ENCODE measurements around the gene GNAI3. TPM values are rescaled to one million over a fixed set of nuclear protein-coding genes. Genes with fewer than 3 reads are reported as not detected.

The GNAI3 gene
- total and polyA plus RNA-seq, 2 donors (not counting 3 experiments of a cell fraction or from before 2014, with no cell fraction given): 5.0 to 14.0 TPM

- Histone ChIP-seq H3K4me1 (ENCODE audit: control insufficient read depth, extremely low read depth, insufficient read depth, low read length) (no peaks in the 10 kb centered on the region), H3K4me3 (replicated peaks in 1 of 3; ENCODE audit: insufficient read depth in 1 of 3, low read depth in 1 of 3, low read length in 3 of 3) (no peak overlapping the region), H3K27me3 (ENCODE audit: control insufficient read depth in 2 of 2, insufficient read depth in 2 of 2, low read length in 2 of 2) (no peaks in the 10 kb centered on the region), H2AFZ (ENCODE audit: low read depth, low read length) (no peak overlapping the region), H4K20me1 (replicated peaks; ENCODE audit: control insufficient read depth, extremely low read depth, insufficient read depth, low read length) (no peaks in the 10 kb centered on the region), H3K9me3 (replicated peaks; ENCODE audit: control insufficient read depth, insufficient read depth, low read length) (no peaks in the 10 kb centered on the region), H3K79me2 (ENCODE audit: control insufficient read depth, insufficient read depth, low read length) (no peaks in the 10 kb centered on the region), H3K9me1 (replicated peaks; ENCODE audit: control insufficient read depth, extremely low read depth, insufficient read depth, low read length) (no peaks in the 10 kb centered on the region), H3K27ac (ENCODE audit: insufficient read depth, low read depth, low read length) (no peak overlapping the region), H3K36me3 (ENCODE audit: control insufficient read depth in 2 of 2, extremely low read depth in 1 of 2, insufficient read depth in 2 of 2, low read length in 2 of 2) (no peaks in the 10 kb centered on the region), H3K4me2 (ENCODE audit: insufficient read depth, low read length) (no peak overlapping the region), H3K9ac (replicated peaks; ENCODE audit: extremely low read depth, insufficient read depth, low read length) (no peak overlapping the region)
- intact Hi-C loops (cut with micrococcal nuclease) (no loop called here), dilution Hi-C loops (cut with MboI; ENCODE audit: extremely low pct_ligation_motif_present, low sequenced_read_pairs) (no loop called here)
- FAIRE-seq (no peak), DNase-seq (ENCODE audit: low read depth, low spot score) (no peak)
- BruUV-seq (replicated peaks): no TSS peak
- TF ChIP-seq POLR2AphosphoS5 (IDR thresholded peaks at IDR 0.05; ENCODE audit: insufficient read depth, low read depth, low read length): no peak
- TF ChIP-seq GATA2 (IDR thresholded peaks at IDR 0.05; ENCODE audit: insufficient read depth, insufficient read length, low read depth, low read length): no peak
- ChIA-PET POLR2A (interaction anchor here (1.0 to 1.4 kb wide), 5 partner anchors 91 to 346 kb away, joined by 4 to 7 read pairs (median 5); partner anchors contain the start of genes AHCYL1 and GNAI3), CTCF (interaction anchor here (0.7 to 15.2 kb wide), 45 partner anchors 9 to 345 kb away, joined by 3 to 565 read pairs (median 12); partner anchors contain the start of genes AHCYL1, AMPD2, GNAI3 and GNAT2)
These were observed 90.8 kb downstream of the GNAI3 start for GRCh38 chr1:109639063-109639840.

- BruUV-seq (replicated peaks): no TSS peak
- no peaks in the 10 kb centered on the region for H3K9me1 ChIP-seq (replicated peaks; ENCODE audit: control insufficient read depth, extremely low read depth, insufficient read depth, low read length)
These were observed 91.4 kb downstream of the GNAI3 start for GRCh38 chr1:109639841-109640184.

More at GRCh38 chr1:109639841-109640184, 91.4 kb downstream of the GNAI3 start:
- intact Hi-C loops (cut with micrococcal nuclease) (loop anchor here (1.0 to 5.0 kb wide), 2 partner anchors 94 to 143 kb away; no protein-coding TSS in a partner anchor), dilution Hi-C loops (cut with MboI; ENCODE audit: extremely low pct_ligation_motif_present, low sequenced_read_pairs) (no loop called here)
- H3K9ac ChIP-seq (replicated peaks; ENCODE audit: extremely low read depth, insufficient read depth, low read length): no peak overlapping the region
- POLR2A ChIA-PET: interaction anchor here (1.0 to 1.4 kb wide), 5 partner anchors 92 to 345 kb away, joined by 4 to 7 read pairs (median 5); partner anchors contain the start of genes AHCYL1 and GNAI3
- FAIRE-seq (no peak), DNase-seq (ENCODE audit: low read depth, low spot score) (no peak)
- H3K4me1 ChIP-seq (ENCODE audit: control insufficient read depth, extremely low read depth, insufficient read depth, low read length): no peaks in the 10 kb centered on the region
- no peak overlapping the region for H2AFZ ChIP-seq (ENCODE audit: low read depth, low read length)
- H3K36me3 ChIP-seq (ENCODE audit: control insufficient read depth in 2 of 2, extremely low read depth in 1 of 2, insufficient read depth in 2 of 2, low read length in 2 of 2): no peaks in the 10 kb centered on the region
- no peaks in the 10 kb centered on the region for H3K27me3 ChIP-seq (ENCODE audit: control insufficient read depth in 2 of 2, insufficient read depth in 2 of 2, low read length in 2 of 2)
- H3K9me3 ChIP-seq (replicated peaks; ENCODE audit: control insufficient read depth, insufficient read depth, low read length): no peaks in the 10 kb centered on the region
- no peaks in the 10 kb centered on the region for H3K79me2 ChIP-seq (ENCODE audit: control insufficient read depth, insufficient read depth, low read length)
- H3K4me3 ChIP-seq (replicated peaks in 1 of 3; ENCODE audit: insufficient read depth in 1 of 3, low read depth in 1 of 3, low read length in 3 of 3): no peak overlapping the region
- H4K20me1 ChIP-seq (replicated peaks; ENCODE audit: control insufficient read depth, extremely low read depth, insufficient read depth, low read length): no peaks in the 10 kb centered on the region
- TF ChIP-seq POLR2A (IDR thresholded peaks at IDR 0.05; ENCODE audit: low read depth, low read length) (no peak), EZH2 (IDR thresholded peaks at IDR 0.05; ENCODE audit: borderline replicate concordance, low read depth, low read length, severe bottlenecking) (no peak), JUN (IDR thresholded peaks at IDR 0.05; ENCODE audit: borderline replicate concordance, insufficient read depth, insufficient read length, low read depth) (no peak), GATA2 (IDR thresholded peaks at IDR 0.05; ENCODE audit: insufficient read depth, insufficient read length, low read depth, low read length) (no peak), FOS (IDR thresholded peaks at IDR 0.05; ENCODE audit: borderline replicate concordance, insufficient read depth, low read length) (no peak), MYC (IDR thresholded peaks at IDR 0.05; ENCODE audit: low read depth, low read length) (no peak), CTCF (IDR thresholded peaks at IDR 0.05; ENCODE audit: extremely low read depth in 1 of 2, insufficient read depth in 1 of 2, low read depth in 1 of 2, low read length in 2 of 2) (no peak), MAX (IDR thresholded peaks at IDR 0.05; ENCODE audit: insufficient read depth, insufficient read length) (no peak), POLR2AphosphoS5 (IDR thresholded peaks at IDR 0.05; ENCODE audit: insufficient read depth, low read depth, low read length) (no peak)
- CTCF ChIA-PET: interaction anchor here (0.5 to 15.2 kb wide), 70 partner anchors 10 to 466 kb away, joined by 3 to 565 read pairs (median 6); partner anchors contain the start of genes AHCYL1, AMPD2, EPS8L3 and GNAI3
- H3K4me2 ChIP-seq (ENCODE audit: insufficient read depth, low read length): no peak overlapping the region
- H3K27ac ChIP-seq (ENCODE audit: insufficient read depth, low read depth, low read length): no peak overlapping the region

Data from endothelial cell of umbilical vein (primary cell).